HG02798 (cell line): ENCODE measurements around the gene RAD18.

ENCODE experiments used
- ATAC-seq: cut with Tn5 transposase; IDR thresholded peaks from one replicate; pipeline ENCODE4 v1.9.1; 2021; ENCODE audit warnings: mild to moderate bottlenecking; ENCODE audit not compliant: unreplicated experiment, poor library complexity

RAD18 gene

DNA sequence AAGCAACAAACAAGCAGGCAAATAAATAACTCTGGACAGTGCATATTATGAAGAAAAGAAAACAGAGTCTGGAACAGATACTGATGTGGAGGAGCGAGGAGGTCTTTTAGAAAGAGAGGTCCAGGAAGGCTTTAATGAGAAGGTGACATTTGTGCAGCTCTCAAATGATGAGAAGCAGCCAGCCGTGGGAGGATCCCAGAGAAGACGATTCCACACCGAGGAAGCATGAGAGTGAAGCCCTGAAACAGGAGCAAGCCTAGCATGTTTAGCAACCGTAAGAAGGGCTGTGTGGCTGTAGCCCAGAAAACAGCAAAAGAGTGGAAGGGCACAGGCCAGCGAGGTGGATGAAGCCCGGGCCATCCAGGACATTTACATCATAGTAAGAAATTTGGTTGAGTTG is 93.1 kb downstream of the RAD18 start:
- no peak for ATAC-seq

DNA sequence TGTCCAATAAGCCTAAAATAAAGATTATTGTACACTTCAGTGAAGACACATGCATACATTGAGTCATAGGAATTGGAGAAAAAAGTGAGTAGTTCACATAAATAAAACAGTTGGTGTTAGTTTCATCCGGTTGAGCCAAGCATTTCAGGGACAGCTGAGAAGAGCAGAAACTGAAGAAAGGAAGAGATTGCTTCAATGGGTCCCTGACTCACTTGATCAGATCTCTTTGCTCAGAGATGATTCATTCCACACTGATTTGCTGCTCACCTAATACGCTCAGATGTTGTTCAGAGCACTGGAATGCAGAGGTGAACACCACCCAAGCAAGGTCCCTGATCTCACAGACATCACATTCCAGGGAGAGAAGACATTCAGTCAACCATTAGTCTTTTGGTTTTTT is 93.7 kb downstream of the RAD18 start:
- ATAC-seq, result no peak

DNA sequence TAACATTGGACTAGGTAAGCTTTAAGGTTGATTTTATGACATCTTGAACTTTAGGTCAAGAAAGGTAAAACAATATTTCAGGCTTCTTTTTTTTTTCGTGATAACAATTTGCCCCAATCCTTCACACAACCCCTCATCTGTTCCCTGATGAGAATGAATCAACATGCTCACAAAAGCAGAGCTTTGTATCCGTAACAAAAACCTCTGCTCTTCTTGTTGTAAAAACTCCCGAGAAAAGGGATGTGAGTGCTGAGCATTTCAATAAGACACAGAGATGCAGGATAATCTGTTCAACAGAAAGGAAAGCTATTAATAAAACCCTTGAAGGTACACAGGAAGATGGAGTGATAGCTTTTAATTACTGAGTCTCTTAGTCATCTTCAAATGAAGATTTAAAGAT is 94.3 kb downstream of the RAD18 start:
- no peak for ATAC-seq

- no peak for ATAC-seq
Observed at GRCh38 chr3:8867646-8868045, 95.6 kb downstream of the RAD18 start.

GRCh38 chr3:8865697-8866096 is 97.6 kb downstream of the RAD18 start:
- no peak for ATAC-seq

- no peak for ATAC-seq
Observed at GRCh38 chr3:8864402-8865350, 98.6 kb downstream of the RAD18 start.

GRCh38 chr3:8863891-8864290 is 99.4 kb downstream of the RAD18 start:
- no peak for ATAC-seq

DNA sequence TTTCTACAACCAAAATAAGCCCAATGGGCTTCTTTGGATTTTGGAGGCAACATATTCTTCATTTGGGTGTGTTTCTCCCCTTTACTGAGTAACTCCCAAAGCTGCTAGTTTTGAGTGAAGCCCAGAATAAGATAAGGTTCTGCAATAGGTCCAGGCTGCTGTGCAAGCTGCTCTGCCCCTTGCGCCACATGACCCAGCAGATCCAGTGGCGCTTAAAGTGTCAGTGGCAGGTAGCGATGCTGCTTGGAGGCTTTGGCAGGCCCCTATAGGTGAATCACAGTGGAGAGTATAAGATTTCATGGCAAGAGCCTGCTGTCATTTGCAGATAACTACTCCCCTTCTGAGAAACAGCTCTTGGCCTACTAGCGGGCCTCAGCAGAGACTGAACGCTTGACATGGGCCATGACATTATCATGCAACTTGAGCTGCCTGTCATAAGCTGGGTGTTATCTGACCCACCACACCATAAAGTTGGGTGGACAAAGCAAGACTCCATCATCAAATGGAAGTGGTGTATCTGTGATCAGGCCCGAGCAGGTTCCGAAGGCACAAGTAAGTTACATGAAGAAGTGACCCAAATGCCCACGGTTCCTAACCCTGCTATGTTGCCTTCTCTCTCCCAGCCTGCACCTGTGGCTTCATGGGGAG is 105.4 kb downstream of the RAD18 start:
- ATAC-seq, result no peak

- ATAC-seq, result no peak
Observed at GRCh38 chr3:8856721-8857120, 106.6 kb downstream of the RAD18 start.

- ATAC-seq, result no peak
Observed at GRCh38 chr3:8856071-8856470, 107.2 kb downstream of the RAD18 start.

DNA sequence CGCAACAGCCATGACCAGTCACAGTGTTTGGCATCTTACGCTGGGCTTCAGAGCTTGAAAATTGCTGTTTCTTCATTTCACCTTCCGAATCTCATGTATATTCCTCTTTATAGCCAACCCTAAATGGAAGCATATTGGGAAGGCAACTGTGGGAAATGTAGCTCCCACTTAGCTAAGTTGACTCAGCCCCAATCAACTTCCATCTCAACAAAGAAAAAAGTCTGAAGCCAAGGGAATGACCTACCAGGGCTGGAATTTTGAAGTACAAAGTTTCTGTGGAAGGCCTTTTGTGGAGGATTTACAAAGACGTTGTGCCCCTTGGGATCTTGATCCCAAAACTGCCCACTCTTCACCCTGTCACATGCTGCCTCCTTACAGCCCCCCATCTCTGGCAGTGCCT is 108.6 kb downstream of the RAD18 start:
- ATAC-seq, result no peak

- no peak for ATAC-seq
Observed at GRCh38 chr3:8853081-8853480, 110.2 kb downstream of the RAD18 start.

GRCh38 chr3:8852511-8852910 is 110.8 kb downstream of the RAD18 start:
- ATAC-seq, result no peak

GRCh38 chr3:8851703-8852102 is 111.6 kb downstream of the RAD18 start:
- ATAC-seq, result no peak

- no peak for ATAC-seq
Observed at GRCh38 chr3:8848696-8849131, 114.6 kb downstream of the RAD18 start.

DNA sequence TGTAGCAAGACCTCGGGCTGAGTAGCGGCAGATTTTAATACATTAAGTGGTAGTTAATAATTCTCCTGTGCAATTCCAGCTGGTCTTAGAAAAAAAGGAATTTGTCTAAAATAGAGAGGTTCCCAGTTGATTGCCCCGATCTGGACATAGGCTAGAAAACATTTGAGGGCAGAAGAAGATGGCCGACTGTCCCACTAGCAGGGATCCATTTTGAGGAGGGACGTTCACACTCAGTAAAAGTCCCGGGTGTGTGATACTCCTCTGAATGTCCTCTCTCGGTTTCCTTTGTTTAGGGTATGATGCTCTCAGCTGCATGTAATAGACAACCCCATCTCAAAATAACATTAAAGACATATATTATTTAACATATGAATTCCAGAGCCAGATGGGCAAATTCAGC is 116.0 kb downstream of the RAD18 start:
- ATAC-seq, result no peak

GRCh38 chr3:8846176-8846575 is 117.1 kb downstream of the RAD18 start:
- ATAC-seq, result no peak

- ATAC-seq, result no peak
Observed at GRCh38 chr3:8845641-8846040, 117.6 kb downstream of the RAD18 start.

DNA sequence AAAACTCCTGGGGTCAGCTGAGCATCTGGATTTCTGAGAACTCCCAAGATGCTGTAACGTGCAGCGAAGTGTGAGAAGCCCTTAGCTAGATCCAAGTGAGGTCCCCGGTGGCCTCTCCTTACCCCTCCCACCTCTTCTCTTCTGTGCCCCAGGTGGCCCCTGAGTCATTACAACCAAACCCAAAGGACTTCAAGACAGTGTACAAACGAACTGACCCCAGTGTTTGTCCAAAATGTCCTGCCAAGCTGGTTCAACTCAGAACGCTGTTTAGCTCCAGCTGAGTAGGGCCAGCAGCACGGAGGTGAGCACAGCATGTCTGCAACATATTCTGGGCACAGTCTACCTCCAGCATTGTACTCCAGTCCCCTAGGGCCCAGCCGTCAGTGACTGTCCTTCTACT is 119.9 kb downstream of the RAD18 start:
- no peak for ATAC-seq

DNA sequence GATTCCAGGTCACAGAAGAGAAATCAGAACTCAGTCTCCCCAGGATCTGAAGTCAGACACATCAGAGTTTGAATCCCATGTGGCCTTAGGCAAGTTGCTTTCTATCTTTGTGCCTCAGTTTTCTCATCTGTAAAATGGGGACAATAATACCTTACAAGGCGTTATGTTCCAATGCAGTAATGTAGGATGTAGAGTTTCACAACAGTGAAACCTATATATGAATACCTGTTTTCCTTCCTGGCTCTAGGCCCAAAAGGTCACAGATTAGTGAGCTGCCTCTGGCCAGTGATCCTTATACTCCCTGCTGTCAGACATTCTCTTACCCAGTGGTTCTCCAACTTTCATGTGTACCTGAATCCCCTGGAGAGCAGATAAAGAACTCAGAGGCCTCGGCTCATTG is 121.0 kb downstream of the RAD18 start:
- ATAC-seq, result no peak

GRCh38 chr3:8841472-8841871 is 121.8 kb downstream of the RAD18 start:
- no peak for ATAC-seq

DNA sequence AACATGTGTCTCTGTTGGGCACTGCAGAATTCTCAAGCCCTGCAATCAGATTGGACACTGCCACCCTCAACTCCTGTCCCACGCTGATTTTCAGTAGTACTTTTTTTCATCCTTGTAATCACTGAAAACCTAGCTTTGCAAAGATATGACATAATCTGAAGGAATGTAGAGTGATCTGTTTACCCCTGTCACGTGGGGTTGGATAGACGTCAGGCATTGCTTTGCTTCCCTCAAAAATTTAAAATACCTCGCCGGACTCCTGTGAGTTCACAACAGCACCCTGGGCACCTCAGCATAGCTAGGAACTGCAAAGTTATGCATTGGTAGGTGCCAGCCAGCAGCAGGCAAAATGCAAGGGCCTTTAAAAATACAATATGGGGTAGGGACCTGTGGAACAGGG is 122.7 kb downstream of the RAD18 start:
- ATAC-seq, result no peak
